NCI-H146 treated with DMSO at 0.1 percent for 48 hours (cell line): ENCODE data around the gene IL36RN.

Experiments
- DNase-seq: peaks from one replicate; lab custom pipeline; 2025; ENCODE audit not compliant: unreplicated experiment; lab: John Stamatoyannopoulos, UW

Gene IL36RN

GRCh38 chr2:113058998-113059960, at the start of gene IL36RN:
TSS of gene IL36RN (plus strand) at chr2:113059198. CDS start at chr2:113059439, 241 bp downstream.
- no peak for DNase-seq

GRCh38 chr2:113009622-113010021, 49.4 kb upstream of the IL36RN start:
- DNase-seq = no peak

- DNase-seq = no peak
These were observed 48.9 kb upstream of the IL36RN start for GRCh38 chr2:113010088-113010487.

- no peak for DNase-seq
These were observed 47.9 kb upstream of the IL36RN start for GRCh38 chr2:113011108-113011507.

GRCh38 chr2:113012436-113013335, 46.3 kb upstream of the IL36RN start:
- no peak for DNase-seq

- DNase-seq = no peak
These were observed 45.7 kb upstream of the IL36RN start for GRCh38 chr2:113013336-113013661.

GRCh38 chr2:113014067-113014466, 44.9 kb upstream of the IL36RN start:
- DNase-seq = no peak

- DNase-seq = no peak
These were observed 44.0 kb upstream of the IL36RN start for GRCh38 chr2:113015042-113015441.

GRCh38 chr2:113015655-113016054, 43.3 kb upstream of the IL36RN start:
- no peak for DNase-seq

- no peak for DNase-seq
These were observed 40.5 kb upstream of the IL36RN start for GRCh38 chr2:113018509-113018908.

- DNase-seq = no peak
These were observed 37.7 kb upstream of the IL36RN start for GRCh38 chr2:113021312-113021711.

- DNase-seq = no peak
These were observed 34.2 kb upstream of the IL36RN start for GRCh38 chr2:113024764-113025163.

- no peak for DNase-seq
These were observed 33.3 kb upstream of the IL36RN start for GRCh38 chr2:113025737-113026136.

- no peak for DNase-seq
These were observed 31.3 kb upstream of the IL36RN start for GRCh38 chr2:113027691-113028090.

GRCh38 chr2:113028112-113028511, 30.9 kb upstream of the IL36RN start:
- DNase-seq = no peak

GRCh38 chr2:113032737-113033136, 26.3 kb upstream of the IL36RN start:
- no peak for DNase-seq

GRCh38 chr2:113034016-113034415, 25.0 kb upstream of the IL36RN start:
- no peak for DNase-seq

- DNase-seq = no peak
These were observed 22.2 kb upstream of the IL36RN start for GRCh38 chr2:113036763-113037162.

GRCh38 chr2:113038291-113038690, 20.7 kb upstream of the IL36RN start:
- DNase-seq = no peak

GRCh38 chr2:113039158-113039557, 19.8 kb upstream of the IL36RN start:
- no peak for DNase-seq

- no peak for DNase-seq
These were observed 19.3 kb upstream of the IL36RN start for GRCh38 chr2:113039719-113040118.

GRCh38 chr2:113041871-113042270, 17.1 kb upstream of the IL36RN start:
- no peak for DNase-seq
